Inferior parietal cortex (tissue), 1 donor: ENCODE measurements around the gene CAMSAP3.

Experiments used
- DNase-seq: peaks from one replicate; pipeline ENCODE4 v3.0.0-alpha.2; 2016; ENCODE audit errors: extremely low spot score

The CAMSAP3 gene

GRCh38 chr19:7611541-7612279 lies 16.0 kb downstream of the CAMSAP3 start:
- DNase-seq, result no peak

GRCh38 chr19:7612282-7613274 lies 16.9 kb downstream of the CAMSAP3 start:
- DNase-seq, result no peak

- no peak for DNase-seq
Observed at GRCh38 chr19:7614859-7615741, 19.4 kb downstream of the CAMSAP3 start.

GRCh38 chr19:7617172-7617571 lies 21.5 kb downstream of the CAMSAP3 start:
- no peak for DNase-seq

GRCh38 chr19:7617735-7618134 lies 22.1 kb downstream of the CAMSAP3 start:
- no peak for DNase-seq

- no peak for DNase-seq
Observed at GRCh38 chr19:7618348-7618747, 22.7 kb downstream of the CAMSAP3 start.

GRCh38 chr19:7618771-7619510 lies 23.3 kb downstream of the CAMSAP3 start:
- DNase-seq, result no peak

GRCh38 chr19:7619671-7620441 lies 24.2 kb downstream of the CAMSAP3 start:
- no peak for DNase-seq

- DNase-seq, result no peak
Observed at GRCh38 chr19:7620442-7621412, 25.1 kb downstream of the CAMSAP3 start.

GRCh38 chr19:7622933-7623685 lies 27.4 kb downstream of the CAMSAP3 start:
- DNase-seq, result no peak

GRCh38 chr19:7623725-7624603 lies 28.3 kb downstream of the CAMSAP3 start:
- no peak for DNase-seq

GRCh38 chr19:7624810-7625209 lies 29.1 kb downstream of the CAMSAP3 start:
- DNase-seq, result no peak

- DNase-seq, result no peak
Observed at GRCh38 chr19:7625763-7626372, 30.2 kb downstream of the CAMSAP3 start.

GRCh38 chr19:7627166-7627565 lies 31.5 kb downstream of the CAMSAP3 start:
- DNase-seq, result no peak

GRCh38 chr19:7628589-7629311 lies 33.1 kb downstream of the CAMSAP3 start:
- no peak for DNase-seq
